HEK293T (cell line): ENCODE results near the gene ZNF362.

ENCODE experiments used
- CTCF ChIA-PET: fragments of 350-600 bp; formaldehyde crosslinking; extraction: SDS; loops from one replicate; lab custom pipeline; 2021; ENCODE audit warnings: antibody characterized with exemption, inconsistent platforms; lab: Yijun Ruan, JAX
- POLR2A ChIA-PET: fragments of 350-600 bp; formaldehyde crosslinking; extraction: SDS; loops from one replicate; lab custom pipeline; 2020; ENCODE audit warnings: antibody characterized with exemption, inconsistent platforms; lab: Yijun Ruan, JAX
- DNase-seq: peaks from one replicate; pipeline ENCODE4 v3.0.0; 2012; ENCODE audit warnings: mixed read lengths; ENCODE audit errors: extremely low spot score
- ARNT ChIP-seq: fragments of 450-650 bp; IDR thresholded peaks from 2 replicates; pipeline ENCODE4 v1.6.1; 2017; ENCODE audit warnings: mild to moderate bottlenecking
- BHLHE40 ChIP-seq: fragments of 450-650 bp; IDR thresholded peaks from 2 replicates; pipeline ENCODE4 v1.6.1; 2016; ENCODE audit warnings: mild to moderate bottlenecking, moderate library complexity, borderline replicate concordance
- CTBP1 ChIP-seq: fragments of 450-650 bp; IDR thresholded peaks from 2 replicates; pipeline ENCODE4 v1.6.1; 2016; ENCODE audit warnings: borderline replicate concordance
- ELF4 ChIP-seq: fragments of 450-650 bp; IDR thresholded peaks from 2 replicates; pipeline ENCODE4 v1.6.1; 2017; ENCODE audit warnings: antibody characterized with exemption
- FOXA1 ChIP-seq: fragments of 450-650 bp; IDR thresholded peaks from 2 replicates; pipeline ENCODE4 v1.6.1; 2016; ENCODE audit warnings: mild to moderate bottlenecking
- FOXK2 ChIP-seq: fragments of 450-650 bp; IDR thresholded peaks from 2 replicates; pipeline ENCODE4 v1.6.1; 2016; ENCODE audit warnings: mild to moderate bottlenecking
- FOXM1 ChIP-seq: fragments of 450-650 bp; IDR thresholded peaks from 2 replicates; pipeline ENCODE4 v1.6.1; 2017; ENCODE audit warnings: mild to moderate bottlenecking, borderline replicate concordance
- HDGF ChIP-seq: fragments of 450-650 bp; IDR thresholded peaks from 2 replicates; pipeline ENCODE4 v1.6.1; 2017; ENCODE audit warnings: antibody characterized with exemption, borderline replicate concordance
- L3MBTL2 ChIP-seq: fragments of 450-650 bp; conservative IDR thresholded peaks from 2 replicates; pipeline ENCODE4 v1.6.1; 2016; ENCODE audit warnings: mild to moderate bottlenecking
- LEF1 ChIP-seq: fragments of 450-650 bp; IDR thresholded peaks from 2 replicates; pipeline ENCODE4 v1.6.1; 2017; ENCODE audit warnings: mild to moderate bottlenecking, borderline replicate concordance
- NFRKB ChIP-seq: fragments of 450-650 bp; IDR thresholded peaks from 2 replicates; pipeline ENCODE4 v1.6.1; 2016; ENCODE audit warnings: mild to moderate bottlenecking, moderate library complexity
- SP1 ChIP-seq: fragments of 450-650 bp; IDR thresholded peaks from 2 replicates; pipeline ENCODE4 v1.6.1; 2017
- SUZ12 ChIP-seq: fragments of 450-650 bp; IDR thresholded peaks from 2 replicates; pipeline ENCODE4 v1.6.1; 2016; ENCODE audit warnings: mild to moderate bottlenecking
- TARDBP ChIP-seq: fragments of 450-650 bp; IDR thresholded peaks from 2 replicates; pipeline ENCODE4 v1.6.1; 2016
- ZNF384 ChIP-seq: fragments of 450-650 bp; IDR thresholded peaks from 2 replicates; pipeline ENCODE4 v1.6.1; 2016
- TF ChIP-seq, protein P1 (sequence below): fragments of 450-650 bp; IDR thresholded peaks from 2 replicates; pipeline ENCODE4 v1.6.1; 2016

ZNF362 gene

DNA sequence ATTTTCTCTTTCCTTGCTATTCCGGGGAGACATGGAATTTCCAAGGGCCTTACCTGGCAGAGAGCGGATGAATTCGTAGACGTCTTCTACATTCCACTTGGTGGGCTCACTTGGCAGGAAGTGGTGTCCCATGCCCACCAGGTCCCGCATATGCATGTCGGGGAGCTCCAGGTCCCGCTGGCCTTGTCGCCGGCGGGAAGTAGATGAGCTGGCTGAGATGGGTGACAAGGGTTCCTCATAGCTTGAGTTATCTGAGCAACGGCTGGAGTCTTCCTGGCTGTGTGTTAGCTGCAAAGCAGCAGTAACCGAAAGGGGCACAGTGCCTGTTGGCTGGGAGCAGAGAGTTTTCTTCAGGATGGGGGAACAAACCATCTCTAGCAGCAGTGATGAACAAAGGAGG lies 72.5 kb downstream of the ZNF362 start:
- CTCF ChIA-PET, result no interaction called here
- POLR2A ChIA-PET, result no interaction called here
- TF ChIP-seq LEF1 (no peak), FOXM1 (no peak), BHLHE40 (no peak), SUZ12 (no peak), ARNT (no peak), L3MBTL2 (no peak), FOXA1 (no peak), ZNF384 (no peak), SP1 (no peak), FOXK2 (no peak), ELF4 (no peak), HDGF (no peak), TARDBP (no peak), NFRKB (no peak)
- TF ChIP-seq, protein P1, sequence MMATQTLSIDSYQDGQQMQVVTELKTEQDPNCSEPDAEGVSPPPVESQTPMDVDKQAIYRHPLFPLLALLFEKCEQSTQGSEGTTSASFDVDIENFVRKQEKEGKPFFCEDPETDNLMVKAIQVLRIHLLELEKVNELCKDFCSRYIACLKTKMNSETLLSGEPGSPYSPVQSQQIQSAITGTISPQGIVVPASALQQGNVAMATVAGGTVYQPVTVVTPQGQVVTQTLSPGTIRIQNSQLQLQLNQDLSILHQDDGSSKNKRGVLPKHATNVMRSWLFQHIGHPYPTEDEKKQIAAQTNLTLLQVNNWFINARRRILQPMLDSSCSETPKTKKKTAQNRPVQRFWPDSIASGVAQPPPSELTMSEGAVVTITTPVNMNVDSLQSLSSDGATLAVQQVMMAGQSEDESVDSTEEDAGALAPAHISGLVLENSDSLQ, result no peak
- no peak for DNase-seq

DNA sequence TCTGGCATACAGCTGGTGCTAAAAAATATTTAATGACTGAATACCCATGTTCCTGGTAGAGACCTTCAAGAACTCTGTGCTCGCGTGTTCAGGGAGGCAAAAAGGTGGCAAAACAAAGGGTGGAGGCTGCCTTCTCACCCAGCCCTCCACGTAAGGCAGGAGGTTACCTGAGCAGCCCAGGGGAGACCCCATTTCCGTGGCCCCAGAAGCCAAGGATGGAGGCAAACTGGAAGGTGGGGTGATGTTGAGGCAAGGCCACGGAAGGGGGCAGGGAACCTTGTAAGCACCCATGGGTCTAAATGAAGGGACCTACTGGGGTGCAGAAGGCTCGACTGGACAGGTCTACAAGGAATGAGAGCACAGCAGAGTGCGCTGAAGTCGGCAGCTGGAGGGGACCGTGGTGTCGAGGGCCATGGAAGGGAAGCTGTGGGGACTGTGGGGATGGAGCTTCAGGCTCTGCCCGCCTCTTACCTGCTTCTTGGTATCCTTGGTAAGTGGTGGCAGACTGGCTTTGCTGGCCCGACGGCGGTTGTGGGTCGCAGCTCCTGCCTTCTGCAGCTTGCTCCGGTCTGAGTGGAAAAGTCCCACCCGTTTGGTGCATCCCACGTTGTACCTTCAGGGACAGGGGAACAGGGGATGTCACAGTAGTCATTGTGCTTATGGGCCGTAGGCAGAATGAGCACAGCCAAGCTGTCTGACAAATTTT lies 73.5 kb downstream of the ZNF362 start:
- no peak for DNase-seq
- ChIA-PET CTCF (no interaction called here), POLR2A (interaction anchor here (1.4 kb wide), 1 partner anchor 20 kb away, joined by 3 read pairs; no protein-coding TSS in a partner anchor)
- TF ChIP-seq BHLHE40, result no peak
- TF ChIP-seq FOXK2, result no peak
- no peak for TF ChIP-seq SUZ12
- TF ChIP-seq, protein P1, result no peak
- no peak for TF ChIP-seq NFRKB
- no peak for TF ChIP-seq FOXM1
- no peak for TF ChIP-seq L3MBTL2
- TF ChIP-seq ARNT, result no peak
- no peak for TF ChIP-seq ELF4
- no peak for TF ChIP-seq LEF1
- TF ChIP-seq FOXA1, result no peak
- TF ChIP-seq HDGF, result no peak

DNA sequence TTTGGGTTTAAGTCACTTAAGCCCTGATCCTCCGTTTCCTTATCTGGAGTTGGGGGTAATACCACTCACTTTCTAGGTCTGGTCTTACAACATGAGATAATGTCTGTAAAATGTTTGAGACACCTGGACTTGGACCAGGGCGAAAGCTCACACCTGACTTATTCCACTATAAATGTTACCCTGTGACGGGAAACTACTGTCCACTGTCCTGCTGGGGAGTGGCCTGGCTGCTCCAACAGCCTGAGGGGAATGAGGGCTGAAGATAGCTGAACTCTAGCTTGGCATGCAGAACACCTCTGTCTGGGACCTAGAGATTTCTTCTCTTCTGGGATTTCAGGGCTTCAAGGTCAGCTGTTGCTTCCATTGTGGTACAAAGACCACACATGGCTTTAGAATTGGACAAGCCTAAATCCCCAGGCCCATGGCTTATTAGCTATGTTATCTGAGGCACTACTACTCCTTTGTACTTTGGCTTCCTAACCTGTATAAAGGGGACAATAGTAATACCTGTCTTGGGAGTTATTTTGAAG lies 74.1 kb downstream of the ZNF362 start:
- TF ChIP-seq FOXM1, result no peak
- no peak for TF ChIP-seq ZNF384
- TF ChIP-seq, protein P1, result no peak
- TF ChIP-seq ARNT, result no peak
- TF ChIP-seq HDGF, result no peak
- TF ChIP-seq FOXK2, result no peak
- no peak for TF ChIP-seq CTBP1
- TF ChIP-seq FOXA1, result no peak
- no peak for TF ChIP-seq LEF1
- POLR2A ChIA-PET, result interaction anchor here (1.4 kb wide), 1 partner anchor 19 kb away, joined by 3 read pairs; no protein-coding TSS in a partner anchor
- CTCF ChIA-PET, result no interaction called here

DNA sequence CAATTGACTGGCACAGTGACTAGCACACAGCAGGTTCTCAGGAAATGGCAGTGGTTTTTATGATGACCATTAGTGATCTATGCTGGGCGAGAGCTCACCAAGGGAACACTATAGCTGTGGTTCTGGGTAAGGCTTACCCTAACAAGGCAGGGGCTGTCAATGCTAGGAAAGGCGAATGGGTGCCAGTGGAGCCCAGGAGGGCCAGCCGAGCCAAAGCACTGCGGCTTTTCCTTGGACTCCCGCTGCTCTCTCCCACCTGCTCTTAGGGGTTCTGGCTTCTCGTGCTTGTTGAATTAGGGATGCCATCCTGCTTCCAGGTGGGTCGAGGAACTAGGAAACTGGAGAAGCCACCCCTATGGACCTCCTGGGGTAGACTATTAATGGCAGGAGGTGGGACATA lies 74.6 kb downstream of the ZNF362 start:
- POLR2A ChIA-PET, result interaction anchor here (1.4 kb wide), 1 partner anchor 19 kb away, joined by 3 read pairs; no protein-coding TSS in a partner anchor

More for the DNA sequence above, 74.1 kb downstream of the ZNF362 start:
- no peak for DNase-seq

DNA sequence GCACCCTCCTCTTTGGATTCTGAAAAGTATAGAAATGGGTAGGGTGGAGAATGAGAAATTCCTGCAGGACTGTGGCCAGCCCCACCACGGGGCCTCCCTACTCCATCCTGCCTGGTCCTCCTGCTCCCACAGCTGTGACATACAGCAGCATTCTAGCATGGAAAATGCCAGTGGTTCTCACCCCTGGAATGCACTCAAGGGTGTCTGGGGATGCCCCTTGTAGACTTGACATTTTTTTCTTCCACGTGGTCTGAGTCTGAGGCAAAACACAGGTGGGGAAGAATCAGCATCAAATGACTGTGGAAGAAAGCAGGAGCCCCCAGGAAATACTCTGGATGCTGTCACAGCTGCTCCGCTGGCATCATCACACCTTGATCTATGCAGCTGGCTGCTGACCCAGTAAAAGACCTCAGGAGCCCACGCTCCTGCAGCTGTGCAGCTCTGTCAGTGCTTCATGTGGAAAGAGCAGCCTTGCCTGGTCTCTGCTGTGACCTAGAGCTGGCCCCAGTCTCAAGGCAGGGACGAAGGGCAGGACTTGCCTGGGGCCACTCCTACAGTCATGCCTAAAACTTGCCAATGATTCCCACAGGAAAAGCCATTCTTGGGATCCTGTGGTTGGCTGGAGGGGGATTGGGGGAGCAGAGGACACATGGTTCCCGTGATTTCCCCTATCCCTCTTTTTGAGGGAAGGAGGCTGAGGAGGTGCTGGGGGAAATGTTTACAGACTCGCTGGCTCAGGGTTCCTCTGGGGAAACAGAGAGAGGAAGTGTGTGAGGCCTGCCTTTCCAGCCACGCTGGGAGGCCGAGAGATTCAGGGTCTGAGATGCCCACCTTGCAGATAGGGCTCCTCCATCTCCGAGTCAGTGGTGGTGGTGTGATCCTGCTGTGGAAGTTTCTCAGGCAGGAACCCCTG lies 75.4 kb downstream of the ZNF362 start:
- ChIA-PET POLR2A (no interaction called here), CTCF (no interaction called here)
- no peak for DNase-seq
- TF ChIP-seq ARNT, result no peak
- TF ChIP-seq HDGF, result no peak
- no peak for TF ChIP-seq NFRKB
- no peak for TF ChIP-seq TARDBP
- TF ChIP-seq SUZ12, result no peak
- no peak for TF ChIP-seq SP1
- no peak for TF ChIP-seq FOXM1
- no peak for TF ChIP-seq L3MBTL2

More for the DNA sequence above, 74.6 kb downstream of the ZNF362 start:
- TF ChIP-seq SUZ12, result no peak
- CTCF ChIA-PET, result no interaction called here
- no peak for DNase-seq

DNA sequence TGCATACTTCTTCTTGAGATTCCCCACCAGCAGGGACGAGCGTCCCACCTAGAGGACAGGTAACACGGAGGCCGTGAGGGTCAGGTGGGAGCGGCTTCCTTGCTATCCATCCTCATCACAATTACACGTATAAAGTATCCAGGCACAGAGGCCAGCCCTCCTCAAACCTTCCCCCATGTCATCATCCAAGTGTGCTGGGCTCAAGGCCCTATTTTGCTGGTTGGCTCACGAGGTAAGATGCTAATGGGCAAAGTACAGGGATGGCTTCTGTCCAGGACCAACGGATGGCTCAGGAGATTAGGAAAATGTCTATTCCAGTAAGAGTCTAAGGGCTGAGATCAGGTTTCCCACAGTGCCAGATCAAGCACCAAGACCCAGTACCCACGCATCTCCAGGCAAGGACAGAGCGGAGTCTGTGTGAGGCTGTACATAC lies 76.1 kb downstream of the ZNF362 start:
- POLR2A ChIA-PET, result no interaction called here

More for the DNA sequence above, 76.1 kb downstream of the ZNF362 start:
- DNase-seq, result no peak
- CTCF ChIA-PET, result no interaction called here
- TF ChIP-seq ZNF384 (no peak), ARNT (no peak), HDGF (no peak)
